ENCODE data around the gene PRM2. TPM values are rescaled to one million over a fixed set of nuclear protein-coding genes. Genes with fewer than 3 reads are reported as not detected.

PRM2 gene
- total RNA-seq, 1 experiment from 2014 or later: not detected

Other genes with a start within 250 kb of the PRM2 start
- 2.8 and 12.7 TPM in 2 replicates for gene SOCS1, start 20.3 kb downstream of the PRM2 start, total RNA-seq (2014; rRNA removed; shearing (Covaris generic); ENCODE audit: low replicate concordance)
- gene TNP2, start 7.2 kb downstream of the PRM2 start, total RNA-seq (2014; rRNA removed; shearing (Covaris generic); ENCODE audit: low replicate concordance): not detected in 2 replicates
- gene PRM3, start 2.9 kb downstream of the PRM2 start, total RNA-seq (2014; rRNA removed; shearing (Covaris generic); ENCODE audit: low replicate concordance): not detected in 2 replicates
- gene PRM1, start 4.8 kb upstream of the PRM2 start, total RNA-seq (2014; rRNA removed; shearing (Covaris generic); ENCODE audit: low replicate concordance): not detected in 2 replicates
- 57.7 and 63.8 TPM in 2 replicates for gene RMI2, start 69.0 kb upstream of the PRM2 start, total RNA-seq (2014; rRNA removed; shearing (Covaris generic); ENCODE audit: low replicate concordance)

Data from Caki2 (cell line).